GM23338 (cell line): ENCODE data around the gene RAX2. TPM values are rescaled to one million over a fixed set of nuclear protein-coding genes. Genes with fewer than 3 reads are reported as not detected.

Experiments used
- ATAC-seq: fragments of 200-7000 bp; cut with Tn5 transposase; 3 replicates; pipeline ENCODE4 v1.9.1; 2020
- DNase-seq: peaks from one replicate; pipeline ENCODE4 v3.0.0-alpha.2; 2015; ENCODE audit warnings: low spot score
- H2AFZ ChIP-seq: fragments of 200-600 bp; sonication (generic); 2 replicates; pipeline ENCODE4 v1.8.0; 2016; ENCODE audit warnings: antibody characterized with exemption, mild to moderate bottlenecking, moderate library complexity
- H3F3A ChIP-seq: fragments of 200-600 bp; sonication (generic); replicated peaks from 2 replicates; pipeline ENCODE4 v1.8.0; 2017; ENCODE audit warnings: antibody characterized with exemption, mixed run types, low read depth
- H3K27ac ChIP-seq: fragments of 200-600 bp; sonication (generic); 2 replicates; pipeline ENCODE4 v1.6.1; 2016; ENCODE audit warnings: low read depth
- H3K27me3 ChIP-seq: fragments of 200-600 bp; sonication (generic); 2 replicates; pipeline ENCODE4 v1.8.0; 2016; ENCODE audit warnings: mild to moderate bottlenecking, mixed run types, moderate library complexity; ENCODE audit not compliant: insufficient read depth
- H3K36me3 ChIP-seq: fragments of 200-600 bp; sonication (generic); 2 replicates; pipeline ENCODE4 v1.8.0; 2016; ENCODE audit warnings: mild to moderate bottlenecking; ENCODE audit not compliant: insufficient read depth
- H3K4me1 ChIP-seq: fragments of 200-600 bp; sonication (generic); 2 replicates; pipeline ENCODE4 v1.8.0; 2016; ENCODE audit warnings: mild to moderate bottlenecking, moderate library complexity; ENCODE audit not compliant: insufficient read depth
- H3K4me2 ChIP-seq: fragments of 200-600 bp; sonication (generic); 2 replicates; pipeline ENCODE4 v1.7.1; 2017; ENCODE audit warnings: mixed run types
- H3K4me3 ChIP-seq: fragments of 200-600 bp; sonication (generic); 2 replicates; pipeline ENCODE4 v1.6.1; 2016; ENCODE audit warnings: mixed run types
- H3K79me2 ChIP-seq: fragments of 200-600 bp; sonication (generic); replicated peaks from 2 replicates; pipeline ENCODE4 v1.8.0; 2017; ENCODE audit warnings: mild to moderate bottlenecking; ENCODE audit not compliant: insufficient read depth
- H3K9me2 ChIP-seq: fragments of 200-600 bp; sonication (generic); 2 replicates; pipeline ENCODE4 v1.8.0; 2017; ENCODE audit not compliant: insufficient read depth
- H4K20me1 ChIP-seq: fragments of 200-600 bp; sonication (generic); replicated peaks from 2 replicates; pipeline ENCODE4 v1.8.0; 2017; ENCODE audit warnings: mild to moderate bottlenecking; ENCODE audit not compliant: insufficient read depth
- H3K27ac Mint-ChIP-seq: 2 replicates; pipeline ENCODE4 v1.8.0; 2020; ENCODE audit warnings: inconsistent platforms, mild to moderate bottlenecking, moderate library complexity, mixed read lengths
- H3K27me3 Mint-ChIP-seq: 3 replicates; pipeline ENCODE4 v1.8.0; 2022; ENCODE audit warnings: low read depth, mild to moderate bottlenecking, moderate library complexity, mixed read lengths, inconsistent platforms; ENCODE audit not compliant: insufficient read depth, poor library complexity
- H3K36me3 Mint-ChIP-seq: 3 replicates; pipeline ENCODE4 v1.8.0; 2021; ENCODE audit warnings: low read depth, mild to moderate bottlenecking, inconsistent platforms, moderate library complexity, mixed read lengths
- H3K4me1 Mint-ChIP-seq: 3 replicates; pipeline ENCODE4 v1.8.0; 2020; ENCODE audit warnings: mild to moderate bottlenecking, inconsistent platforms, mixed read lengths
- H3K4me3 Mint-ChIP-seq: 3 replicates; pipeline ENCODE4 v1.8.0; 2021; ENCODE audit warnings: moderate library complexity, mild to moderate bottlenecking, inconsistent platforms, mixed read lengths
- H3K9me3 Mint-ChIP-seq: 3 replicates; pipeline ENCODE4 v1.8.0; 2020; ENCODE audit warnings: moderate library complexity, mild to moderate bottlenecking, inconsistent platforms, mixed read lengths
- CREB1 ChIP-seq: fragments of 250-450 bp; sonication (Bioruptor Pico); IDR thresholded peaks from 2 replicates; pipeline ENCODE4 v1.5.0; 2020; ENCODE audit warnings: low read depth, mild to moderate bottlenecking, moderate library complexity
- EZH2 ChIP-seq: fragments of 200-600 bp; sonication (generic); IDR thresholded peaks from one replicate; pipeline ENCODE4 v1.8.0; 2017; ENCODE audit warnings: antibody characterized with exemption, mild to moderate bottlenecking, low read depth; ENCODE audit not compliant: unreplicated experiment
- EZH2phosphoT487 ChIP-seq: fragments of 200-600 bp; sonication (generic); IDR thresholded peaks from one replicate; pipeline ENCODE4 v1.8.1; 2018; ENCODE audit warnings: antibody characterized with exemption; ENCODE audit not compliant: unreplicated experiment
- JUNB ChIP-seq: IDR thresholded peaks from one replicate; pipeline ENCODE4 v1.6.1; 2016; ENCODE audit warnings: antibody characterized with exemption; ENCODE audit not compliant: unreplicated experiment
- NANOG ChIP-seq: IDR thresholded peaks from 2 replicates; pipeline ENCODE4 v1.6.1; 2016; ENCODE audit warnings: antibody characterized with exemption, borderline replicate concordance
- POLR2AphosphoS5 ChIP-seq: IDR thresholded peaks from 2 replicates; pipeline ENCODE4 v1.6.1; 2016; ENCODE audit warnings: antibody characterized with exemption, low read depth
- STAT1 ChIP-seq: IDR thresholded peaks from one replicate; pipeline ENCODE4 v1.6.1; 2016; ENCODE audit warnings: antibody characterized with exemption; ENCODE audit not compliant: unreplicated experiment
- ZNF114 ChIP-seq: fragments of 250-450 bp; sonication (Bioruptor Pico); IDR thresholded peaks from 2 replicates; pipeline ENCODE4 v1.5.0; 2020; ENCODE audit warnings: mild to moderate bottlenecking, moderate library complexity
- ZNF331 ChIP-seq: fragments of 250-450 bp; sonication (Bioruptor Pico); IDR thresholded peaks from 2 replicates; pipeline ENCODE4 v1.5.0; 2020; ENCODE audit warnings: low read depth, mild to moderate bottlenecking, moderate library complexity
- polyA plus RNA-seq: library from polyadenylated mRNA; unstranded; fragments of >200 nt; fragmentation: Nextera tagmentation; extraction: Ambion mirVana; gene quantifications from 2 replicates; pipeline ENCODE4 v1.2.1, GENCODE V29; 2016
- total RNA-seq: library from RNA; depleted of rRNA; stranded (reverse); fragments of >200 nt; shearing (Covaris generic); gene quantifications from 2 replicates; pipeline ENCODE4 v1.2.3, GENCODE V29; 2014
- TF ChIP-seq, protein P1 (sequence below): IDR thresholded peaks from one replicate; pipeline ENCODE4 v1.6.1; 2018; ENCODE audit warnings: antibody characterized with exemption; ENCODE audit not compliant: unreplicated experiment
- TF ChIP-seq, protein P2 (sequence below): fragments of 250-450 bp; sonication (Bioruptor Pico); IDR thresholded peaks from 2 replicates; pipeline ENCODE4 v1.5.0; 2020; ENCODE audit warnings: mild to moderate bottlenecking, moderate library complexity
- TF ChIP-seq, protein P3 (sequence below): IDR thresholded peaks from 2 replicates; pipeline ENCODE4 v1.6.1; 2016; ENCODE audit warnings: antibody characterized with exemption
- TF ChIP-seq, protein P4 (sequence below), 2 experiments: fragments of 200-600 bp in 1 of 2; sonication (generic) in 1 of 2; conservative IDR thresholded peaks; 2 replicates each; pipeline versions ENCODE4 v1.5.1 to v1.6.1; 2016 to 2017; ENCODE audit warnings: antibody characterized with exemption in 2 of 2, low read depth in 2 of 2, mild to moderate bottlenecking in 2 of 2, moderate library complexity in 1 of 2

RAX2 gene
- total and polyA plus RNA-seq, 2 experiments from 2014 or later, result 0.13 TPM; not detected in 1

DNA sequence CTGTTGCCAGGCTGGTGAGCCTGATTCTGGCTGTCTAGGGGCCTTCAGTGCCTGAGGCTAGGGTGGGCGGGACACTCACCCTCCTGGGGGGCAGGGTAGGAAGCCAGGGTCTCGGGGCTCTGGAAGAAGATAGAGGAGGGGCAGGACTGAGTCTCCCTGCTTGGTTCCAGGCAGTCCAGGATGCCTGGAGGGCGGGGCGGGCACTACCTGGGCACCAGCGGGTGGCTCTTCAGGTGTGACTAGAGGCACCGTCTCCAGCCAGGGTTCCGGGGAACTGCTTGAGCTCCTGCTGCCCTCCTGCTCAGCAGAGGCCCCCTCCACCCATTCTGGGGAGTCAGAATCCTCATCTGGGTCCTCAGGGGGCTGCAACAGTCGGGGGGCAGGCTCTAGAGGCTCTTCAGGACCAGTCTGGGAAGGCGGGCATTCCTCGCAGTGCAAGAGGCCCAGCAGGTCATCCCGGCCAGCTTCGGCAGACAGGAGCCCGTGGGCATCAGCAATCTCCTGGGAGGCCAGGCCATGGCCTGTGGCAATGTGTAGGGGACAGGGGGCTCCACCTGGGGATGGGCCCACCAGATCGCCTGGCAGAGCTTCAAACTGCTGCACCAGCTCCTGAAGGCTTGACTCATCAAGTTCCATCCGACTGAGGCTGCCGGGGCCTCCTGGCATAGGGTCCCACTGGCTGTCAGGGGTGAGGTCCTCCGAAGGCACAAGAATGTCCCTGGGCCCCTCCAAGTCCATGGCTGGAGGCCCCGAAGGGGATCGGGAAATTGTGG, 12.4 kb downstream of the RAX2 start:
- no peaks in the 10 kb centered on the region for H3F3A ChIP-seq
- DNase-seq (no peak), ATAC-seq (no peak)
- Mint-ChIP-seq H3K36me3 (peaks cover 7% of the 10 kb centered on the region; the same call in 1 of the 3 replicates), H3K27me3 (peaks cover 11% of the 10 kb centered on the region), H3K4me1 (peaks cover 4% of the 10 kb centered on the region), H3K9me3 (peaks cover 2% of the 10 kb centered on the region; the same call in 1 of the 3 replicates), H3K27ac (no peak overlapping the region), H3K4me3 (peak overlapping the region; percentile 90; the same call in 2 of the 3 replicates)
- H4K20me1 ChIP-seq, result no peaks in the 10 kb centered on the region
- TF ChIP-seq, protein P1, sequence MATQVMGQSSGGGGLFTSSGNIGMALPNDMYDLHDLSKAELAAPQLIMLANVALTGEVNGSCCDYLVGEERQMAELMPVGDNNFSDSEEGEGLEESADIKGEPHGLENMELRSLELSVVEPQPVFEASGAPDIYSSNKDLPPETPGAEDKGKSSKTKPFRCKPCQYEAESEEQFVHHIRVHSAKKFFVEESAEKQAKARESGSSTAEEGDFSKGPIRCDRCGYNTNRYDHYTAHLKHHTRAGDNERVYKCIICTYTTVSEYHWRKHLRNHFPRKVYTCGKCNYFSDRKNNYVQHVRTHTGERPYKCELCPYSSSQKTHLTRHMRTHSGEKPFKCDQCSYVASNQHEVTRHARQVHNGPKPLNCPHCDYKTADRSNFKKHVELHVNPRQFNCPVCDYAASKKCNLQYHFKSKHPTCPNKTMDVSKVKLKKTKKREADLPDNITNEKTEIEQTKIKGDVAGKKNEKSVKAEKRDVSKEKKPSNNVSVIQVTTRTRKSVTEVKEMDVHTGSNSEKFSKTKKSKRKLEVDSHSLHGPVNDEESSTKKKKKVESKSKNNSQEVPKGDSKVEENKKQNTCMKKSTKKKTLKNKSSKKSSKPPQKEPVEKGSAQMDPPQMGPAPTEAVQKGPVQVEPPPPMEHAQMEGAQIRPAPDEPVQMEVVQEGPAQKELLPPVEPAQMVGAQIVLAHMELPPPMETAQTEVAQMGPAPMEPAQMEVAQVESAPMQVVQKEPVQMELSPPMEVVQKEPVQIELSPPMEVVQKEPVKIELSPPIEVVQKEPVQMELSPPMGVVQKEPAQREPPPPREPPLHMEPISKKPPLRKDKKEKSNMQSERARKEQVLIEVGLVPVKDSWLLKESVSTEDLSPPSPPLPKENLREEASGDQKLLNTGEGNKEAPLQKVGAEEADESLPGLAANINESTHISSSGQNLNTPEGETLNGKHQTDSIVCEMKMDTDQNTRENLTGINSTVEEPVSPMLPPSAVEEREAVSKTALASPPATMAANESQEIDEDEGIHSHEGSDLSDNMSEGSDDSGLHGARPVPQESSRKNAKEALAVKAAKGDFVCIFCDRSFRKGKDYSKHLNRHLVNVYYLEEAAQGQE, result no peak
- TF ChIP-seq EZH2 (no peak), EZH2phosphoT487 (no peak), ZNF331 (CRISPR knock-in tag) (no peak), POLR2AphosphoS5 (no peak), ZNF114 (no peak), STAT1 (no peak), NANOG (no peak), JUNB (no peak), CREB1 (no peak)
- TF ChIP-seq, protein P2, sequence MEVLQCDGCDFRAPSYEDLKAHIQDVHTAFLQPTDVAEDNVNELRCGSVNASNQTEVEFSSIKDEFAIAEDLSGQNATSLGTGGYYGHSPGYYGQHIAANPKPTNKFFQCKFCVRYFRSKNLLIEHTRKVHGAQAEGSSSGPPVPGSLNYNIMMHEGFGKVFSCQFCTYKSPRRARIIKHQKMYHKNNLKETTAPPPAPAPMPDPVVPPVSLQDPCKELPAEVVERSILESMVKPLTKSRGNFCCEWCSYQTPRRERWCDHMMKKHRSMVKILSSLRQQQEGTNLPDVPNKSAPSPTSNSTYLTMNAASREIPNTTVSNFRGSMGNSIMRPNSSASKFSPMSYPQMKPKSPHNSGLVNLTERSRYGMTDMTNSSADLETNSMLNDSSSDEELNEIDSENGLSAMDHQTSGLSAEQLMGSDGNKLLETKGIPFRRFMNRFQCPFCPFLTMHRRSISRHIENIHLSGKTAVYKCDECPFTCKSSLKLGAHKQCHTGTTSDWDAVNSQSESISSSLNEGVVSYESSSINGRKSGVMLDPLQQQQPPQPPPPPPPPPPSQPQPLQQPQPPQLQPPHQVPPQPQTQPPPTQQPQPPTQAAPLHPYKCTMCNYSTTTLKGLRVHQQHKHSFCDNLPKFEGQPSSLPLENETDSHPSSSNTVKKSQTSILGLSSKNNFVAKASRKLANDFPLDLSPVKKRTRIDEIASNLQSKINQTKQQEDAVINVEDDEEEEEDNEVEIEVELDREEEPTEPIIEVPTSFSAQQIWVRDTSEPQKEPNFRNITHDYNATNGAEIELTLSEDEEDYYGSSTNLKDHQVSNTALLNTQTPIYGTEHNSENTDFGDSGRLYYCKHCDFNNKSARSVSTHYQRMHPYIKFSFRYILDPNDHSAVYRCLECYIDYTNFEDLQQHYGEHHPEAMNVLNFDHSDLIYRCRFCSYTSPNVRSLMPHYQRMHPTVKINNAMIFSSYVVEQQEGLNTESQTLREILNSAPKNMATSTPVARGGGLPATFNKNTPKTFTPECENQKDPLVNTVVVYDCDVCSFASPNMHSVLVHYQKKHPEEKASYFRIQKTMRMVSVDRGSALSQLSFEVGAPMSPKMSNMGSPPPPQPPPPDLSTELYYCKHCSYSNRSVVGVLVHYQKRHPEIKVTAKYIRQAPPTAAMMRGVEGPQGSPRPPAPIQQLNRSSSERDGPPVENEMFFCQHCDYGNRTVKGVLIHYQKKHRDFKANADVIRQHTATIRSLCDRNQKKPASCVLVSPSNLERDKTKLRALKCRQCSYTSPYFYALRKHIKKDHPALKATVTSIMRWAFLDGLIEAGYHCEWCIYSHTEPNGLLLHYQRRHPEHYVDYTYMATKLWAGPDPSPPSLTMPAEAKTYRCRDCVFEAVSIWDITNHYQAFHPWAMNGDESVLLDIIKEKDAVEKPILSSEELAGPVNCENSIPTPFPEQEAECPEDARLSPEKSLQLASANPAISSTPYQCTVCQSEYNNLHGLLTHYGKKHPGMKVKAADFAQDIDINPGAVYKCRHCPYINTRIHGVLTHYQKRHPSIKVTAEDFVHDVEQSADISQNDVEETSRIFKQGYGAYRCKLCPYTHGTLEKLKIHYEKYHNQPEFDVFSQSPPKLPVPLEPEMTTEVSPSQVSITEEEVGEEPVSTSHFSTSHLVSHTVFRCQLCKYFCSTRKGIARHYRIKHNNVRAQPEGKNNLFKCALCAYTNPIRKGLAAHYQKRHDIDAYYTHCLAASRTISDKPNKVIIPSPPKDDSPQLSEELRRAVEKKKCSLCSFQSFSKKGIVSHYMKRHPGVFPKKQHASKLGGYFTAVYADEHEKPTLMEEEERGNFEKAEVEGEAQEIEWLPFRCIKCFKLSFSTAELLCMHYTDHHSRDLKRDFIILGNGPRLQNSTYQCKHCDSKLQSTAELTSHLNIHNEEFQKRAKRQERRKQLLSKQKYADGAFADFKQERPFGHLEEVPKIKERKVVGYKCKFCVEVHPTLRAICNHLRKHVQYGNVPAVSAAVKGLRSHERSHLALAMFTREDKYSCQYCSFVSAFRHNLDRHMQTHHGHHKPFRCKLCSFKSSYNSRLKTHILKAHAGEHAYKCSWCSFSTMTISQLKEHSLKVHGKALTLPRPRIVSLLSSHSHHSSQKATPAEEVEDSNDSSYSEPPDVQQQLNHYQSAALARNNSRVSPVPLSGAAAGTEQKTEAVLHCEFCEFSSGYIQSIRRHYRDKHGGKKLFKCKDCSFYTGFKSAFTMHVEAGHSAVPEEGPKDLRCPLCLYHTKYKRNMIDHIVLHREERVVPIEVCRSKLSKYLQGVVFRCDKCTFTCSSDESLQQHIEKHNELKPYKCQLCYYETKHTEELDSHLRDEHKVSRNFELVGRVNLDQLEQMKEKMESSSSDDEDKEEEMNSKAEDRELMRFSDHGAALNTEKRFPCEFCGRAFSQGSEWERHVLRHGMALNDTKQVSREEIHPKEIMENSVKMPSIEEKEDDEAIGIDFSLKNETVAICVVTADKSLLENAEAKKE, result no peak
- TF ChIP-seq, protein P3, sequence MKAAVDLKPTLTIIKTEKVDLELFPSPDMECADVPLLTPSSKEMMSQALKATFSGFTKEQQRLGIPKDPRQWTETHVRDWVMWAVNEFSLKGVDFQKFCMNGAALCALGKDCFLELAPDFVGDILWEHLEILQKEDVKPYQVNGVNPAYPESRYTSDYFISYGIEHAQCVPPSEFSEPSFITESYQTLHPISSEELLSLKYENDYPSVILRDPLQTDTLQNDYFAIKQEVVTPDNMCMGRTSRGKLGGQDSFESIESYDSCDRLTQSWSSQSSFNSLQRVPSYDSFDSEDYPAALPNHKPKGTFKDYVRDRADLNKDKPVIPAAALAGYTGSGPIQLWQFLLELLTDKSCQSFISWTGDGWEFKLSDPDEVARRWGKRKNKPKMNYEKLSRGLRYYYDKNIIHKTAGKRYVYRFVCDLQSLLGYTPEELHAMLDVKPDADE, result no peak
- TF ChIP-seq, protein P4, sequence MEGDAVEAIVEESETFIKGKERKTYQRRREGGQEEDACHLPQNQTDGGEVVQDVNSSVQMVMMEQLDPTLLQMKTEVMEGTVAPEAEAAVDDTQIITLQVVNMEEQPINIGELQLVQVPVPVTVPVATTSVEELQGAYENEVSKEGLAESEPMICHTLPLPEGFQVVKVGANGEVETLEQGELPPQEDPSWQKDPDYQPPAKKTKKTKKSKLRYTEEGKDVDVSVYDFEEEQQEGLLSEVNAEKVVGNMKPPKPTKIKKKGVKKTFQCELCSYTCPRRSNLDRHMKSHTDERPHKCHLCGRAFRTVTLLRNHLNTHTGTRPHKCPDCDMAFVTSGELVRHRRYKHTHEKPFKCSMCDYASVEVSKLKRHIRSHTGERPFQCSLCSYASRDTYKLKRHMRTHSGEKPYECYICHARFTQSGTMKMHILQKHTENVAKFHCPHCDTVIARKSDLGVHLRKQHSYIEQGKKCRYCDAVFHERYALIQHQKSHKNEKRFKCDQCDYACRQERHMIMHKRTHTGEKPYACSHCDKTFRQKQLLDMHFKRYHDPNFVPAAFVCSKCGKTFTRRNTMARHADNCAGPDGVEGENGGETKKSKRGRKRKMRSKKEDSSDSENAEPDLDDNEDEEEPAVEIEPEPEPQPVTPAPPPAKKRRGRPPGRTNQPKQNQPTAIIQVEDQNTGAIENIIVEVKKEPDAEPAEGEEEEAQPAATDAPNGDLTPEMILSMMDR (conservative IDR thresholded peaks at IDR 0.05; ENCODE audit: low read depth in 2 of 2), result no peak
- H3K36me3 ChIP-seq, result no peaks in the 10 kb centered on the region
- no peak overlapping the region for H2AFZ ChIP-seq
- no peak overlapping the region for H3K27ac ChIP-seq
- no peaks in the 10 kb centered on the region for H3K27me3 ChIP-seq
- H3K79me2 ChIP-seq, result peaks cover 22% of the 10 kb centered on the region
- peaks cover 3% of the 10 kb centered on the region for H3K4me1 ChIP-seq
- no peaks in the 10 kb centered on the region; the same call in 1 of the 2 replicates for H3K9me2 ChIP-seq
- H3K4me3 ChIP-seq, result no peak overlapping the region
- H3K4me2 ChIP-seq, result no peak overlapping the region
